NT2/D1 (cell line): Measurements from ENCODE around the gene MYH15.

Experiments
- SUZ12 ChIP-seq: IDR thresholded peaks from 2 replicates; pipeline ENCODE4 v1.6.1; 2011; ENCODE audit not compliant: insufficient read length, insufficient read depth; ENCODE audit errors: extremely low read depth
- YY1 ChIP-seq: IDR thresholded peaks from 2 replicates; pipeline ENCODE4 v1.6.1; 2011; ENCODE audit not compliant: insufficient read length, insufficient read depth
- ZNF274 ChIP-seq: IDR thresholded peaks from 2 replicates; pipeline ENCODE4 v1.6.1; 2011; ENCODE audit warnings: mild to moderate bottlenecking, low read depth, low read length

- no peak for TF ChIP-seq ZNF274
- no peak for TF ChIP-seq YY1
- TF ChIP-seq SUZ12 = no peak
These were observed 1.1 kb downstream of the MYH15 start for GRCh38 chr3:108509263-108509662.
